NCI-H524 (cell line): ENCODE results near the gene FUT6.

Experiments
- DNase-seq, 2 experiments: peaks; one replicate each; lab custom pipeline; 2025; lab: John Stamatoyannopoulos, UW

FUT6 gene

DNA sequence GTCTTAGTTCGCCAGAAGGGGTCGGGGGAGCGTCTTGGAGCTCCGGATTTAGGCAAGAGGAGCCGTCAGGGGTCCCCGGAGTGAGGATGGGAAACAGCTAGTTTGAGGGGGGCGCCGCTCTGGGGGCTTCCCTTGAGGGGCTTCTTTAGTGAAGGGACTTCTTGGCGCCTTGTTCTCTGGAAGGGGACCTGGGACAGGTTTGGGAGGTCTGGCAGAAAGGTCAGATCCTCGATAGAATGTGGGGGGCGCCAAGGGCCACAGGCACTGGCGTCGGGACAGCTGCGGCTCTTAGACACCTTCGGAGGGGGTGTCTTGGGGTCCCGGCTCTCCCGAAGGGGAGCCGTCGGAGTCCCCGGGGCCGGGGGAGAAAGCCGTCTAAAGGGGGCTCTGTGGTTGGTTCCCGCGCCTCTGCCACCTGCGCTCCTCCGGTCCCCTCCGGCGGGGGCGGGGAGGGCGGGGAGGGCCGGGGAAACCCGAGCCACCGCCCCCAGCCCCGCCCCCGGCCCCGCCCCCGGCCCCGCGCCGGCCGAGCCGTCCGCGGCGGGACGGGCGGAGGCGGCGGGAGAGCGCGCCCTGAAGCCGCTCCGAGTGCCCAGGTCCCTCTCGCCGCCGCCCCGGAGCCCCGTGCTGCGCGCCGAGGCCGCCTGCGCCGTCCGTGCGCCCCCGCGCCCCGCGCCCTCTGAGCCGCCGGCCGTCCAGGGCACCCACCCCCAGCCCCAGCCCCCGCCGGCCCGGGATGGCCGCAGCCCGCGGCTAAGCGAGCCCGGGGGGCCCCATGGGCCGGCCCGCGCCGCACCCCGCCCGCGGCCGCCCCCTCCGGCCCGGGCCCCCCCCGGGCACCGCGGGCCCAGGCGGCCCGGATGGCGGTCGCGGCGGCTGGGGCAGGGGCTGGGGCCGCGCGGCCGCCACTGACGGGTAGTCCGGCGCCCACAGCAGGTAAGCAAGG lies 34.7 kb downstream of the FUT6 start, which contains the start of gene NRTN:
Gene NRTN (plus strand): TSS at position 552 of the 946 bp plus-strand sequence. CDS start 19,099 bp downstream, outside the sequence.
- DNase-seq: peak in 1 of 2 experiments; percentile 59

DNA sequence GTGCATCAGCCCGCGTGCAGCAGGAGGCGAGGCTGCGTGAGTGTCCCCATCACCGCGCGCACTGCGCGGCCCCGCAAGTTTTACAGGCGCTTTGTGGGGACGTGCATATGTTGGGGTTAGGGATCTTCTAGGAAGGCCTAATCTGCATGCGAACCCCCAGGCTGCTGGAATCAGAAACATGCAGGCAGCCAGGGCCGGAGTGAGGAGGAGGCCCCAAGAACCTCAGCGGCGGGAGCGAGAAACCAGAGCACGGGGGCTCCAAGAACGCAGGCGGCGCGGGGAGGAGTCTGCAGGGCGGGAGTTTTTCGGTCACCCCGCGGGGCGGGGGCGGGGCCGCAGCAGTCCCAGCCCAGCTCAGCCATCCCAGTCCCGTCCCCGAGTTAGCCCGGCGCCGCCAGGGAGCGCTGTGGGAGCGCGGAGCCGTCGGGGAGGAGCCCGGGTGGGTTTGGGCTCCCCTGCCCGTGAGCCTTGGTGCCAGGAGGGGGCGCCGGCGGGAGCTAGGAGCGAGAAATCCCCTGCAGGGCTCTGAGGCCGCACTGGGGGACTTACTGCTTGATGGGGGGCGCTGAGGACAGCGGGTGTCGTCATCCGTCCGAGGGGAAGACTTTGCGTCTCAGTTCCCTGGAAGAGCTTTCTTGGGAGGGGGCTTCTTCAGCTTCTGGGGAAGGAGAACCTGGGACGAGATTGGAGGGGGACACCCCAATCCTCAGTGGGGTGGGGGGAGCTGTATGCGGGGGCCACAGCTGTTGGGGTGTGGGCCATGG lies 35.6 kb downstream of the FUT6 start:
- peak; percentile 89 to 92 for DNase-seq

DNA sequence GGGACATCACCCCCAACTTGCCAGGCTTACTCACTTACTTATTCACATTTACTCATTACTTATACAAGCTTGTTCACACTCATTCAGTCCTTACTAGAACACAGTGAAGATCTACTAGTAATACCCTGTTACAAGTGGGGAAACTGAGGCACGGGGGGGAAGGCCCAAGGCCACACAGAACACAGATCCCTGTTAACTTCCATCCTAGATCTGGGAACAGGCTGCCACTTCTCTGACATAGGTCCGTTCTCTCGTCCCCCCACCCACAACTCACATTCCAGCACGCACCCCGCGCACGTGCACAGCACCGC lies 36.1 kb downstream of the FUT6 start:
- peak in 1 of 2 experiments; percentile 55 for DNase-seq

DNA sequence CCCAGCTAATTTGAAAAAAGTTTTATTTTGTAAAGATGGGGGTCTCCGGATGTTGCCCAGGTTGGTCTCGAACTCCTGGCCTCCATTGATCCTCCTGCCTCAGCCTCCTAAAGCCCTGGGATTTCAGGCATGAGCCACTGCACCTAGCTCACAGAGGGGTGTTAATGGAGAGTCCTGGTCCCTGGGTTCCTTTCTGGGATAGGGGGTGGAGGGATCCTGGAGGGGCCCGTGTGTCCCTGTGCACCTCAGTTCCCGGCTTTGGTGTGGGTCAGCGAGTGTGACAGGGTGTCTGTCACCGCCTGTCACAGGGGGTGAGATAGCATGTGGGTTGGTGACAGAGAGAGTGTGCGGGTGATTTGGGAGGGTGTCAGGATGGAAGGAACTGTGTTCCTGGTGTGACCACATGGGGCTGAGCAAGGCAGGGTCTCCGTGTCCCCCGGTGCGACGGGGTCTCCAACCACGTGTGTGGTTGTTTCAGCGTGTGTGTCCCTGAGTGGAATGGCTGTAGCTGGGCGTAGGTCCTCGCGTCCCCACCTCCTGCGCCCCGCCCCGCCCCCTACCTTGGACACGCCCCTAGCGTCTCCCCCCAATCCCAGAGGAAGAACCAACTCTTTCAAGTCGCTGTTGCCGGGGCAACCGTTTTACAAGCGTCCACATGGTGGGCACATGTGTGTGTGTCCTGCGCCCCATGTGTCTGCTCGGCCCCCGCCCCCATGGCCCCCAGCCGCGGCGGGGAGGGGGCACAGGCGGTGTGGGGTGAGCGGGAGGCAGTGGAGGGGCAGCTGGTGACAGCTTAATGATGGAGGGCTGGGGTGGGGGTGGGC lies 37.5 kb downstream of the FUT6 start:
- peak; percentile 94 to 96 for DNase-seq

DNA sequence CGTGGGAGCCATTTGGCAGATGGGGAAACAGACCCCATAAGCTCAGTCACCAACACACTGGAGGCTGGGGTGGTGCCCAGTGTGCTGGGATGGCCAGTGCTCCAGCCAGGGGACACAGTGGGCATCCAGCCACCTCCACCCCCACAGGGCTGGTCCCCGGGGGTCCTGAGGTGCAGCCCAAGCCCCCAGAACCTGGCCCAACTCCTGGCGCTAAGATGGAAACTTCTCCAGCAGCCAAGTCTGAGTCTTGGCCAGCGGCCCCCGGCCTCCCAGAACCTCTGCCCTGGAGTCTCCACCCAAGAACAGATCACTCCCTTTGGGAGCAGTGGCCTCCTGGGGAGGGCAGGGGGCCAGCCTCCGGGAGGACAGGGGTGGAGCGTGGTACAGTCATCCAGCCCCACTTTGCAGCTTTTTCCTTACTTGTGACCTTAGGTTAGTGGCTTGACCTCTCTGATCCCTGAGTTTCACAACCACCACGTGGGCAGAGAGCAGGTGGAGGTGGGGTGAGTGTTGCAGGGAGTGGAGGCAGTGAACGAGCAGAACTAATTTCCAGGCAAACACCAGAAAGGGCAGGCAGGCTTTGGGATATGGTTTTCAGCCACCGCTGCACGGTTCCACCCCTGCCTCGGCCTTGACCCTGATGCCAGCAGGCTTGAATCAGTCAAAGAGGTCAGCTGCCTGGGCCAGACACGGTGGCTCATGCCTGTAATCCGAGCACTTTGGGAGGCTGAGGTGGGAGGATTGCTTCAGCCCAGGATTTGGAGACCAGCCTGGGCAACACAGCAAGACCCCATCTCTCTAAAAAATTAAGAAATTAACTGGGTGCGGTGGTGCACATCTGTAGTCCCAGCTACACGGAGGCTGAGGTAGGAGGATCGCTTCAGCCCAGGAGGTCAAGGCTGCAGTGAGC lies 38.9 kb downstream of the FUT6 start:
- DNase-seq: no peak

DNA sequence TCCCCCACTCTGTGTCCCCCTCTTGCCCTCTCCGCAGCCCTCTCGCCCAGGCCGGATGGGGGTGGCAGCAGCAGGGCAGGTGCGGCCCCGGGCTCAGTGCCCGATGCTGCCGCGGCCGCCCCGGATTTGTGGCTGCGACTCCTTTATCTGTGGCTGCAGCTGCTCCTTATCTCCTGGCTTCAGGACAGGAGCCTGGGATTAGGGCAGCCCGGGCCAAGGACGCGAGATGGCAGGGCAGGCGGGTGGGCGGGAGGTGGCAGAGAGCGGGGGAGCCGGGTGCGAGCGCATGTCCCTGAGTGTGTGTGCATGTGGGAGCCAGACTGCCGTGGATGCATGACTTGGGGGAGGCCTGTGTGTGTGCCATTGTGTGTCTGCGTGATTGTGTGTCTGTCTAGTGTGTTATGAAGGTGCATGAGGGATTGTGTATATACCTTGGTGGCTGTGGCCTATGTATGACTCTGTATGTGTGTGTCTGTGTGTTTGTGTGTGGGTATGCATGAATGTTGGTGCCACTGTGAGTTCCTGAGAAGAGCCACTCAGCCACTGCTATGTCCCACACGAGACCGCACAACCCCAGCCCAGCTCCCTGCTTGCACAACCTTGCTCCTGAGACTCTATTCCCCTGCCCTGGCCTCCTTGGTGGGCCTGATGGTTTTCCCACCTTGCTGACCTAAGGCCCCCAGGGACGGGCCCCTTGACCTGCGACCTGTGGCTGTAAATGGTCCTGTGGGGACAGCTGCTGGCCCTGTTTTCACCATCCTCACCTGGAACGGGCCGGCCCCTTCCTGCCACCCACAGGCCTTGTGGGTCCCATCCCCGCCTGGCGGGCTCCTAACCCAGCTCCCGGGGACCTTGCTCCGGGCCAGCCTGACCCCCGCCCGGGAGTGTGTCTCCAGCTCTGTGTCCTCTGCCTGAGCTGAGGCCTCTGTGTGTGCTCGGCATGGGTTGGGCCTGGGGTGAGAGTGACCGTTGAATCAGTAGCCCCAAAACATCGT lies 40.0 kb downstream of the FUT6 start:
- peak in 1 of 2 experiments; percentile 38 for DNase-seq

DNA sequence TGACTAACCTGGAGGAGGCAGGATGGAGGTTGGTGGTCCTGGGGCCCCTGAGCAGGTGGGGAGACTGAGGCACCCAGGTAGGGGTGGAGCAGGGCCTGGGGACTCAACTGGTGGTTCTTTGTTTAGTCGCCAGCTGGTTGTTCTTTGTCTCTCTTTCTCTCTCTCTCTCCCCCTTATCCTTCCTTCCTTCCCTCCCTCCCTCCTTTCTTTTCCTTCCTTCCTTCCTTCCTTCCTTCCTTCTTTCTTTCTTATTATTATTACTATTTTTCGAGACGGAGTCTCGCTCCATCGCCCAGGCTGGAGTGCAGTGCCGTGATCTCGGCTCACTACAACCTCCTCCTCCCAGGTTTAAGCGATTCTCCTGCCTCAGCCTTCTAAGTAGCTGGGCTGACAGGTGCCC lies 41.3 kb downstream of the FUT6 start:
- no peak for DNase-seq

DNA sequence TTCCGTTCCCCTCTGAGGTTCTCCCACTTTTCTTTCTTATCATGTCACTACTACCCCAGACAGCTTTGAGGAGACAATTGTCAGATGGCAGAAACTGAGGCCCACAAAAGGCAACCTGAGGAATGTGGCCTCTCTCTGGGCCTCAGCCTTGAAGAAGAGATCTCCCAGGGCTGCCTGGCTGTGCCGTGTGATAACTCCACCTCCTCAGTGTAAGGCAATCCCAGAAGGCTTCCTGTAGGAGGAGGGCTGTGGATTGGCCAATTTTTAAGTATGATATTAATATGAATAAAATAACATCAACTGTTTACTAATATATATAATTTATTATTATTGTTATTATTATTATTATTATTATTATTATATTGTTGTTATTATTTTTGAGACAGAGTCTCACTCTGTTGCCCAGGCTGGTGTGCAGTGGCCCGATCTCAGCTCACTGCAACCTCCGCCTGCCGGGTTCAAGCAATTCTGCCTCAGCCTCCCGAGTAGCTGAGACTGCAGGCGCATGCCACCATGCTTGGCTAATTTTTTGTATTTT lies 44.1 kb downstream of the FUT6 start:
- no peak for DNase-seq

DNA sequence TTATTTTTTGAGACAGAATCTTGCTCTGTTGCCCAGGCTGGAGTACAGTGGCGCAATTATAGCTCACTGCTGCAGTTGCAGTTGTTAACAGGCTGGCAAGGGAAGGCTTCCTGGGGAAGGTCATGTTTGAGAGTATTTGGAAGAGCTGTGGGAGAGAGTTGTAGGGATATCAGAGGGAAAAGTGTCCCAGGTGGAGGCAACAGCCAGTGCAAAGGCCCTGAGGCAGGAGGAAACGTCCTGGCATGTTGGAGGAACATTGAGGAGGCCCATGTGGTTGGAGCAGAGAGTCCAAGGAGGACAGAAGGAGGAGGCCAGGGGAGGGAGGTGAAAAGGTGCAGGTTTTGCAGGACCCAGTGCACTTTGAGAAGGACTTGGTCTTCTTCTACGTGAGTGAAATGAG lies 46.3 kb downstream of the FUT6 start:
- DNase-seq: no peak

DNA sequence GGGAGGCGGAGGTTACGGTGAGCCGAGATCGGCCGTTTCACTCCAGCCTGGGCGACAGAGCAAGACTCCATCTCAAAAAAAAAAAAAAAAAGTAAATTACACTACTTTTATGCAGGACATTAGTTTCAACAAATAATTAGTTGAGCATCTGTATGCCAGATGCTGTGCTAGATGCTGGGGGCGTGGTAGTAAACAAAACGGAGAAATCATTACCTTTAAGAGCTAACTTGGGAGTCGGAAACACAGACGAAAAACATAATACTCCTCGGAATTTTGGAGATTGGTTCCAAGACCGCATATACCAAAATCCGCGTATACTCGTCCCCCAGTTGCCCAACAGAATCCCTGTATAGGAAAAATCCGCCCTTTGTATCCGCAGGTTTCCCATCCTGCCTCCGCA lies 47.3 kb downstream of the FUT6 start:
- no peak for DNase-seq

DNA sequence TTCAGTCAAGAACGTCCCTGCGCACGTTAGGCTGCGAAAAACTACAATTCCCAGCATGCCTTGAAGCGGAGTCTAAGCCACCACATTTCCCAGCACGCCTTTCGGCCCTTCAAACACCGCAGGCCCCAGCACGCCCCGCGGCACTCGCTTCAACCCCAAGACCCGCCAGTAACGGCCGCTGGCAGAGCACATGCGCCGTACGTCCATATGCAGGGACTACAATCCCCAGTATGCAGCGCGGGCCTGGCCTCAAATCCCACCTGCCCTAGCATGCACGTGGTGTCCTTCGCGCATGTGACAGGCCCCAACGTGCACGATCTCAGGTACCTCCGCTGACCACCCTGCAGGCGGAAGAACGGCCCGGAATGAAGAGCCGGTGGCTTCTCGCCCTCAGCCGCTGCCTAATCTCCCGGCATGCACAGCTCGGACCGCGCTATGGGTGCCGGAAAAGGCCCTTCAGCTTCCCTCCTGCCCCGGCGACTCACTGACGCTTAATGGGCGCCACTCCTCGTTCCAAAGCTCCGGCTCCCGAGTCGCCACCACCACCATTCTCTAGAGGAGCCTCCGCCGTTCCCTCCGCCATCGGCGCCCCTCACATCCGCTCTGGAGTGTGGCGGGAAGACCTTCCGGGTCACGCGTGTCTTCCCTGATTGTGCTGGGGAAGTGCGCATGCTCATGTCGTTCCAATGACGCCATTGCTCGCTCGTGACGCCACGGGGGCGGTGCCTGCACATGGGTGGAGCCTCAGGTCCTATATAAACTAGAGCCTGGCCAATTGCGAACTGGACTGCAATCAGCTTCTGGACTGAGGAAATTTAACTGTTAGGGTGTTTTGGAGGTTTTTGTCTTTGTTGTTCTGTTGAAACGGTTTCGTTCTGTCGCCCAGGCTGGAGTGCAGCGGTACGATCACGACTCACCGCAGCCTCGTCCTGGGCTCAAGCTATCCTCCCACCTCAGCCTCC lies 48.7 kb downstream of the FUT6 start, which contains the start of gene DUS3L:
Gene DUS3L (minus strand): TSS at position 605 of the 962 bp plus-strand sequence. CDS start 22 bp downstream, at position 583.
- peak; percentile 98 to 99 for DNase-seq

DNA sequence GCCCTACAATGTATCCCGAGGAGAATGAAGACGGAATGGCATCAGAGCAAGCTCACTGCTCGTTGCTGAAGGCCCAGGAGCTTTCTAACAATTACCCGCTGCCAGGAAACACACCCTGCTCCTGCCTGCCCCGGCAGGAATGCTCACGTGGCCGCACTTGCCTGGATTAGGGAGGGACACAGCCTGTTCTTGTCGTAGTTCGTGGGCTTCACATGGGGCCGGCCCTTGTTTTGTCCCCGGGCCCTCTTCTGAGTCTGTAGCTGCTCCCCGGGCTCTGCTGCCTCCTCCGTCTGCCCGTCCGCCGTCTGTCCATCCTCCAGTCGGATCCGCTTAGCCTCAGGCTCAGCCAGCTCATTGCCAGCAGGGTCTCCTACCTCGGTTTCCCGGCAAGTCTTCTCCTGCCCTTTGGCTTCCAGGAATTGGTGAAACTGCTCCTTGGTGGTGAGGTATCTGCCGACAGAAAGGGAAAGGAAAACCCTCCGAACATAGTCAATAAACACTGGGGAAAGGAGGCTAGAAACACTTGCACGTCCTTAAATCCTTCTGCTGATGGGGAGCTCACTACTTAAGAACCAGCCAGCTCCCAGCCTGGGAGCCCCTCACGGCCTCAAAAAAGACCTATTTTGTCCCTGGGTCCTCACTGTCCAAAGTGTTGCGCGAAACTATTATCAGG lies 49.5 kb downstream of the FUT6 start:
- no peak for DNase-seq

DNA sequence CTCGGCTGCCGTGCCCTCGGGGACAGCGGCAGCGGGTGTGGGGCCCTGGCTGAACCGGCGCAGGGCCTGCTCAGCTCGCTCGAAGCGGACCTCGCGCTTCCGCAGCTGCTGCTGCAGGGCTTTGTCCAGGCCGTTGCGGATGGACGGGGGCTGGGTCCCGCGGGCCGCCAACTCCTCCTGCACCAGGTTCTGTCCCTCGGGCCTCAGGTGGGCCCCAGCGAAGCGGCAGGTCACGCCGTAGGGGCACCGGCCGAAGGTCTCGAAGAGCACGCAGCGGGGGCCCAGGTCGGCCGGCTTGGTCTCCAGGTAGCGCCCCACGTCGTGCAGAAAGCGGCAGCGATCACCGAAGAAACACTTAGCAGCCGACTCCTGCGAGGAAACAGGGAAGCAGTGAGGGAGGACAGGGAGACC lies 50.1 kb downstream of the FUT6 start:
- DNase-seq: no peak

DNA sequence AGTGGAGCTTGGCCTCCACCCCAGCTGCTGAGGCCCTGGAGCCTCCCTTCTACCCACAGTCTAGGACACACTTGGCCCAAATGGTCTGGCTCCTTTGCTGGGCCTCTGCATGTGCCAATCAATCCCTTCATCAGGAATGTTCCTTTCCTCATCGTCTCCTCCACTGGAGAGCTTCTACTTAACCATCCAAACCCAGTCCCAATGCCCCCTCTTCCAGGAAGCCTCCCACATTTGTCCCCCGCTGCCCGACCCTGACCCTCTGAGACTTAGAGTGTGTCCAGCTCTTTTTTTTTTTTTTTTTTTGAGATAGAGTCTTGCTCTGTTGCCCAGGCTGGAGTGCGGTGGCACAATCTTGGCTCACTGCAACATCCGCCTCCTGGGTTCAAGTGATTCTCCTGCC lies 51.1 kb downstream of the FUT6 start:
- no peak for DNase-seq

DNA sequence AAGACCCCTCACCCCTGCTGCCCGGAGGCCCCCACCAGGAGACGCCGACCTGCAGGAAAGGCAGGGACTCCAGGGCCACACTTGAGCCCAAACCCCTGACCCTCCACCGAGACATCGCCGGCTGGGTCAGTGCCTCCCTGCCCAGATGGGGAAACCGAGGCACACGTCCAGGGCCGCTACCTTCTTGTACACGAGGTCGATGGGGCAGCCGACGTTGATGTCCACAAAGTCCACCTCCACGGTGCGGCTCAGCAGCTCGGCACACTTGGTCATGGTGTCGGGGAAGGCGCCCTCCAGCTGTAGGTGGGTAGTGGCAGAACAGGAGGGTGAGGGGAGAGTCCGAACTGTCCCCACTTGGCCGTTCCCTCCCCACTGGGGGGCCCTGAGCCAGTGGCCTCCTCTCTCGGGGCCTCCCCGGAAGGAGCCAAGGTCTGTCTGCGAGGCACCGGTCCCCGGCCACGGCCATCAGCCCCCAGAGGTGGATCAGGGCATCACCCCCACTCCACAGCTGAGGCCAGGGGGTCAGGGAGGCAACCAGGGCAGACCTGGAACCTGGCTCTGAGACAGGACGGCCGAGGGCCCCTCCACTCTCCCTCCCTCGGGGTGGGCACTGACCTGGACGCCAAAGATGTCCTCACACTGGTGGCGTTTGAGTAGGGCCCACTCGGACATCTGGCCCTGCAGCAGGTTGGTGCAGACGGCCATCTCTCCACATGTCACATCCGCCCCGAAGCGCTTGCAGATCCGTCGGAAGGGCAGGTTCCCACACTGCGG lies 51.9 kb downstream of the FUT6 start:
- no peak for DNase-seq

DNA sequence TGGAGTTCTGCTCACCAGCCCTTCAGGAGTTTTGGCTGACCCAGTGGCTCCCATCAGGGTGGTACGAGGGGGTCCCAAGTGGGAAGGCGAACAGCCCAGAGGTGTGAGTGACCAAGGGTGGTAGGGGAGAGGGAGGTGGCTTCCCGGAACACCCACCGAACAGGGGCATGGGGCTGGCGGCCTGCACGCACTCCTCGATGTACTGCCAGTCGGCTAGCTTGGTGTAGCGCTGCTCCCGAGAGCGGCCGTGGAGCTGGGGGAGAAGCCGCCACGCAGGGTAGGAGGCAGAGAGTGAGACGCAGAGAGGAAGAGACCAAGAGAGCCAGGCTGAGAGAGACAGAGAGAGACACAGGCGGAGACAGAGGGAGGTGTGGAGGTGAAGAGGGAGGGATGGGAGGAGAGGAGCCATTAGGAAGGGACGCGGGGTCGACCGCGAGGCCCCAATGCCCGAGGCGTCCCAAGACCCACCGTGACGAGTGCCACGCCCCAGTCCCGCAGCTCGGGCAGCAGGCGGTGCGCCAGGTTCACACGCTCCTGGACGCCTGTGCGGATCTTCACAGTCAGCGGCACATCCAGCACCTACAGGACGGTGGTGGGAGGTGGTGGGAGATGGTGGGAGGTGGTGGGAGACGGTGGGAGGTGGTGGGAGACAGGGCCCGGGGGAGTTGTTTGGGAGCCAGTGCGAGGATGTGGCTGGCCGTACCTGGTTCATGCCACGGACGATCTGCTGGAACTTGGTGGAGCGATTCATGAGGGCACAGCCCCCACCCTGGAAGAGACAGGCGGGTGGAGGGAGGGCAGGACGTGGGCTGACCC lies 52.7 kb downstream of the FUT6 start:
- no peak for DNase-seq
